ENCODE results near the gene SLC39A8.
"Not testable (repeated sequence)": the region's sequence is repeated elsewhere in the genome, so short reads cannot be mapped to it uniquely, and the experiment has no call there.

The SLC39A8 gene

DNA sequence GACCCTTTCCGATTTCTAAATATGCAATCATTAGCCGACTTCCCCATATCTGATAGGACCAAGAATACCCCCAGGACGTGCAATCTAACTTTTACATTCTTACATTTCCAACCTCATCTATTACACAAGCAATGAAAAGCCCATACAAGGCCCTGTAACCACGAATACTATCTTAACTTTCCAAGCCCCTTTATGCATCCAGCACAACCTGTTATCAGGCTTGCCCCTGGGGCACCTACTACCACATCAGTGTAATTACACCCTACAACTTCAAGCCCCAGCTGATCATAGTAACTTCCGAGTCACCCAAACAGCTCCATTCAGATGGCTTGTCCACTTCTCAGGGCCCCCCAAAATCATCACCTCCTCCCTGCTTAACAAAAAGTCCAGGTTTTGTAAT lies 102.0 kb downstream of the SLC39A8 start:
- not testable (repeated sequence) for H3K27ac Mint-ChIP-seq (ENCODE audit: low read depth); H3K9me3 Mint-ChIP-seq; H3K4me1 Mint-ChIP-seq; H3K4me3 Mint-ChIP-seq; DNase-seq (ENCODE audit: low spot score in 2 of 2); H3K36me3 Mint-ChIP-seq (ENCODE audit: insufficient read depth); ATAC-seq (replicated peaks; ENCODE audit: extremely low read depth, poor library complexity, severe bottlenecking)
- H3K27me3 Mint-ChIP-seq = peaks cover 24% of the 10 kb centered on the region

GRCh38 chr4:102234243-102234838 lies 110.9 kb downstream of the SLC39A8 start:
- DNase-seq (ENCODE audit: low spot score in 2 of 2) (no peak), ATAC-seq (replicated peaks; ENCODE audit: extremely low read depth, poor library complexity, severe bottlenecking) (no peak)
- Mint-ChIP-seq H3K27me3 (peaks cover 22% of the 10 kb centered on the region), H3K27ac (ENCODE audit: low read depth) (no peak overlapping the region), H3K4me3 (no peak overlapping the region), H3K36me3 (ENCODE audit: insufficient read depth) (no peaks in the 10 kb centered on the region), H3K9me3 (no peaks in the 10 kb centered on the region), H3K4me1 (no peaks in the 10 kb centered on the region)

DNA sequence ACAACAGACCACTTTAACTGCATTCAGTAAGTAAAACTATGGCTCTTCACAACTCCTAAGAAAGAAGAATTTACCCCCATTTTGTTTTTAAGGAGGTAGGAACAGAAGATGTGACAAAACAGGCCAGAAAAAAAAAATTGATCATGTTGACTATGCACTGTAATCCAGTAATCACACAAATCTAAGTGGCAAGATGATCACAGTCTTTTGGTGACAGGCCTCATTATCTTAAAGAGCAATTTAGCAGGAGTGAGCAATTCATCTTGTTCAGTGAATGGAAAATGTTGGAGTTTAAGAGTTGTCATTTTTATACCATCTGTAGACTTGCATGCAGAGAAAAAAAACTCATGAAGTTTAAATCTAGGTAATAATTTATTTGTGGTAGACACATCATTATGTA lies 115.1 kb downstream of the SLC39A8 start:
- Mint-ChIP-seq H3K27ac (ENCODE audit: low read depth) (no peak overlapping the region), H3K9me3 (no peaks in the 10 kb centered on the region), H3K4me3 (no peak overlapping the region), H3K27me3 (no peaks in the 10 kb centered on the region), H3K4me1 (no peaks in the 10 kb centered on the region), H3K36me3 (ENCODE audit: insufficient read depth) (peaks cover 2% of the 10 kb centered on the region)
- DNase-seq (ENCODE audit: low spot score in 2 of 2) (no peak), ATAC-seq (replicated peaks; ENCODE audit: extremely low read depth, poor library complexity, severe bottlenecking) (no peak)

- DNase-seq (ENCODE audit: low spot score in 2 of 2) (no peak), ATAC-seq (replicated peaks; ENCODE audit: extremely low read depth, poor library complexity, severe bottlenecking) (no peak)
- Mint-ChIP-seq H3K27ac (ENCODE audit: low read depth) (no peak overlapping the region), H3K36me3 (ENCODE audit: insufficient read depth) (peaks cover 2% of the 10 kb centered on the region), H3K9me3 (no peaks in the 10 kb centered on the region), H3K4me3 (no peak overlapping the region), H3K4me1 (no peaks in the 10 kb centered on the region), H3K27me3 (no peaks in the 10 kb centered on the region)
These were observed 117.9 kb downstream of the SLC39A8 start for GRCh38 chr4:102227388-102227787.

DNA sequence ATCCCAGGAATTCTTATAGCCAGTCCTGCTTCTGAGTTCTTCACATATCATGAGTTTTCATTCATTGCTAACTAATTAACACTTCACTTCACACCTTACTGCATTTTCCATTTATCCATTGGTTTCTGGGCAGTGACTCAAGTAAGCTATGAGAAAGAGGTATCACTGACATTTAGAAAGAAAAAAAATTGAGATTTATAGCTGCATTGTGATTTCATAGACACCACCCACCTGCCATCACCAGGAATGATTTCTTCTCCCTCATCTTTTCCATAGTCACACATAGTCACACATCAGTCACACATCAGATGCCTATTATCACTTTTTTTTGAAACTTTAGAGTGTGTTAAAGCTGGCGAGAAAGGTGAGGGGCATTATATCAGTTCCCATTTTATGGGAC lies 121.8 kb downstream of the SLC39A8 start:
- Mint-ChIP-seq H3K4me1 (no peaks in the 10 kb centered on the region), H3K27ac (ENCODE audit: low read depth) (no peak overlapping the region), H3K27me3 (peaks cover 12% of the 10 kb centered on the region), H3K9me3 (no peaks in the 10 kb centered on the region), H3K4me3 (no peak overlapping the region), H3K36me3 (ENCODE audit: insufficient read depth) (peaks cover 2% of the 10 kb centered on the region)
- DNase-seq (ENCODE audit: low spot score in 2 of 2) (no peak), ATAC-seq (replicated peaks; ENCODE audit: extremely low read depth, poor library complexity, severe bottlenecking) (no peak)

DNA sequence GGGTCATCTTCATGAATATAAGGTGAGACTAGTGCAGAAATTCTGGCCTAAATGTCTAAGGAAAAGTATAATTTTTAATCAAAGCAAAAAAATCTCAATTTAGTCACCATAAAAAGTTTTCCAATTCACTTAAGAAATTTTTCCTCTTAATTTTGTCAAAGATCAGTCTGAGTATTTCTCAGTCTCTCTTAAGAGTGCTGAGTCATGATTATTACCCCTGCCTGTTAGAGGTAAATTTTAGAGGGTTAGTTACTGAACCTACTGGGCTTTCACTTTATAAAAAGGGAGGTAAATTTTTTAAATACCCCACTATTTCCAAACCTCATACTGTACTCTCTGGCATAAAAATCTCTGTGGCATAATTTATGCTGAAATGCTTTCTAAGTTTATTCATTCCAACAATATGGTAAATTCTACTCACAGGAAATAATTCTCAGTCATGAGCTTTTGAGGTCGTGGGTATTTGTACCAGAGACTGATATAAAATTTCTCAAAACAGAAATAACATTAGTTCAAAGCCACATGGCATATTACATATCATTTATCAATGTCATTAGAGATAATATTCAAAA lies 122.4 kb downstream of the SLC39A8 start:
- Mint-ChIP-seq H3K27me3 (peaks cover 12% of the 10 kb centered on the region), H3K36me3 (ENCODE audit: insufficient read depth) (peaks cover 2% of the 10 kb centered on the region), H3K9me3 (no peaks in the 10 kb centered on the region), H3K4me1 (no peaks in the 10 kb centered on the region), H3K4me3 (no peak overlapping the region), H3K27ac (ENCODE audit: low read depth) (no peak overlapping the region)
- DNase-seq (ENCODE audit: low spot score in 2 of 2) (no peak), ATAC-seq (replicated peaks; ENCODE audit: extremely low read depth, poor library complexity, severe bottlenecking) (no peak)

GRCh38 chr4:102219129-102219528 lies 126.2 kb downstream of the SLC39A8 start:
- Mint-ChIP-seq H3K36me3 (ENCODE audit: insufficient read depth) (no peaks in the 10 kb centered on the region), H3K27me3 (peaks cover 49% of the 10 kb centered on the region), H3K27ac (ENCODE audit: low read depth) (no peak overlapping the region), H3K4me3 (no peak overlapping the region), H3K4me1 (no peaks in the 10 kb centered on the region), H3K9me3 (no peaks in the 10 kb centered on the region)
- ATAC-seq (replicated peaks; ENCODE audit: extremely low read depth, poor library complexity, severe bottlenecking) (no peak), DNase-seq (ENCODE audit: low spot score in 2 of 2) (no peak)

- no peak for ATAC-seq (replicated peaks; ENCODE audit: extremely low read depth, poor library complexity, severe bottlenecking)
These were observed 126.6 kb downstream of the SLC39A8 start for GRCh38 chr4:102218656-102219055.

DNA sequence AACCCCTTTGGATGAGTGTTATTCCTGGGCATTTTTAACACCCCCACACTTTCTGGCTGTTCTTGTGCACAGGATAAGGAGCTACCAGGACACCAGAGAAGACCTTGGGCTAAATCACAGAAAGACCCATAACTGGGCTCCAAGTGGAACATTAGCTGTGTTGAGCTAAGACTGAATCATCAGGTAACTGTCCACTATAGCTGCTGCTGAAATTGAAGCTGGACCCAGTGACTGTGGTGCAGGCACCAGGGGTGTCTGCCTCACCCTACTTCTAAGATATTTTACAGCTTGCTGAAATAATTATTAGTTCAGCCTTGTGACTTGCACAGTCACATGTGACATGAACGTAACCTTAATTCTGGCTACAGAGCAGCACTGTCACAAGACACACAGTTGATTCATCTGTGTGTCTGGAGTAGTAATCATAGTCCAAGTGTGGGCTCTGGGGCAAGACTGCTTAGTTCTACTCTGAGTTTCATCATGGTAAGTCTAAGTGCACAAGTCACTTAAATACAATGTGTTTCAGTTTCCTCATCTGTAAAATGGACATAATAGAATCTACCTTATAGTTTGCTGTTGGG lies 127.4 kb downstream of the SLC39A8 start:
- Mint-ChIP-seq H3K4me1 (no peaks in the 10 kb centered on the region), H3K4me3 (no peak overlapping the region), H3K27me3 (peaks cover 57% of the 10 kb centered on the region), H3K27ac (ENCODE audit: low read depth) (no peak overlapping the region), H3K9me3 (no peaks in the 10 kb centered on the region), H3K36me3 (ENCODE audit: insufficient read depth) (no peaks in the 10 kb centered on the region)
- no peak for ATAC-seq (replicated peaks; ENCODE audit: extremely low read depth, poor library complexity, severe bottlenecking)
- DNase-seq (ENCODE audit: low spot score in 2 of 2) = no peak

More at GRCh38 chr4:102218656-102219055, 126.6 kb downstream of the SLC39A8 start:
- DNase-seq (ENCODE audit: low spot score in 2 of 2) = no peak
- peaks cover 54% of the 10 kb centered on the region for H3K27me3 Mint-ChIP-seq
- no peaks in the 10 kb centered on the region for H3K9me3 Mint-ChIP-seq
- H3K4me3 Mint-ChIP-seq = no peak overlapping the region
- H3K4me1 Mint-ChIP-seq = no peaks in the 10 kb centered on the region
- H3K27ac Mint-ChIP-seq (ENCODE audit: low read depth) = no peak overlapping the region
- no peaks in the 10 kb centered on the region for H3K36me3 Mint-ChIP-seq (ENCODE audit: insufficient read depth)

DNA sequence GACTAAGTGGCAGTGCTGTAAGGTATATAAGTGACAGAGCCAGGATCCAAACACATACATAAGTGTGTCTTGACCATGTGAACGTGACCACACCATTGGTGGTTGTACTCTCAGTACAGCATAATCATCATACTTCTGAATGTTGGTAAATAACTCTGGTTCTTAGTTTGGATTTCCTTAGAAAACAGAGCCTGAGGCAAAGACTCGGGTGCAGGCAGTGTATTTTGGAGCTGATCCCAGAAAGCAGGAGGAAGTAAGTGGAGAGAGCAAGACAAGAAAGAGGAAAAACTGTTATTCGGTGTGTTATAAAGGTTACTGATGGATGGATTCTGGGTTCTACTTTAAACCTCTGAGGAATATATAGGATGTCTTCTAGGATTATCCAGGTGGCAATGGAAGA lies 127.9 kb downstream of the SLC39A8 start:
- no peaks in the 10 kb centered on the region for H3K36me3 Mint-ChIP-seq (ENCODE audit: insufficient read depth)
- ATAC-seq (replicated peaks; ENCODE audit: extremely low read depth, poor library complexity, severe bottlenecking) (no peak), DNase-seq (ENCODE audit: low spot score in 2 of 2) (no peak)
- H3K27ac Mint-ChIP-seq (ENCODE audit: low read depth) = no peak overlapping the region
- H3K27me3 Mint-ChIP-seq = peaks cover 57% of the 10 kb centered on the region
- no peaks in the 10 kb centered on the region for H3K4me1 Mint-ChIP-seq
- no peaks in the 10 kb centered on the region for H3K9me3 Mint-ChIP-seq
- no peak overlapping the region for H3K4me3 Mint-ChIP-seq

- H3K4me3 Mint-ChIP-seq = no peak overlapping the region
- no peaks in the 10 kb centered on the region for H3K36me3 Mint-ChIP-seq (ENCODE audit: insufficient read depth)
- DNase-seq (ENCODE audit: low spot score in 2 of 2) = no peak
- H3K9me3 Mint-ChIP-seq = no peaks in the 10 kb centered on the region
- H3K27ac Mint-ChIP-seq (ENCODE audit: low read depth) = no peak overlapping the region
- peaks cover 57% of the 10 kb centered on the region for H3K27me3 Mint-ChIP-seq
- ATAC-seq (replicated peaks; ENCODE audit: extremely low read depth, poor library complexity, severe bottlenecking) = no peak
- no peaks in the 10 kb centered on the region for H3K4me1 Mint-ChIP-seq
These were observed 128.6 kb downstream of the SLC39A8 start for GRCh38 chr4:102216666-102217065.

DNA sequence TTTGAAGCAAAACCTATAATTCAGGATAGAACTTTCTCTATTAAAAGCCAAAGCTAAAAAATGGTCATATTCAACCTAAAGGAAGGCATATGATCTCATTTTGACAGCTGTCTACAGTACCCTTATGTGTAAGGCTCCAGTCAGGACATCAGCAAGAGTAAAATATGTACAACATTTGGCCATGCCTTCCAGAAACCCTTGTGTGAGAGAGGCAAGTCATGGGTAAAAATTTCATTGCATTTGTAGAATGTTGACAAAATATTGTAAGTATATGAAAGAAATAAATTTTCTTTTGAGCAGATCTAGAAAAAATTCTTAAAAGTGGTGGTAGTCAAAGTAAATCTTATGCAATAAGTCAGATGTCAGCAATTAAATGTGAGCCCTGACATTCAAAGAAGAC lies 132.3 kb downstream of the SLC39A8 start:
- Mint-ChIP-seq H3K9me3 (no peaks in the 10 kb centered on the region), H3K4me1 (no peaks in the 10 kb centered on the region), H3K27me3 (peaks cover 46% of the 10 kb centered on the region), H3K27ac (ENCODE audit: low read depth) (no peak overlapping the region), H3K36me3 (ENCODE audit: insufficient read depth) (no peaks in the 10 kb centered on the region), H3K4me3 (no peak overlapping the region)
- ATAC-seq (replicated peaks; ENCODE audit: extremely low read depth, poor library complexity, severe bottlenecking) (no peak), DNase-seq (ENCODE audit: low spot score in 2 of 2) (no peak)

Data from central memory CD8-positive, alpha-beta T cell (primary cell).